ENCODE results near the gene MVB12B. TPM values are rescaled to one million over a fixed set of nuclear protein-coding genes. Genes with fewer than 3 reads are reported as not detected.

MVB12B gene
- total RNA-seq, 1 donor from 2014 or later, result 16.5 TPM

DNA sequence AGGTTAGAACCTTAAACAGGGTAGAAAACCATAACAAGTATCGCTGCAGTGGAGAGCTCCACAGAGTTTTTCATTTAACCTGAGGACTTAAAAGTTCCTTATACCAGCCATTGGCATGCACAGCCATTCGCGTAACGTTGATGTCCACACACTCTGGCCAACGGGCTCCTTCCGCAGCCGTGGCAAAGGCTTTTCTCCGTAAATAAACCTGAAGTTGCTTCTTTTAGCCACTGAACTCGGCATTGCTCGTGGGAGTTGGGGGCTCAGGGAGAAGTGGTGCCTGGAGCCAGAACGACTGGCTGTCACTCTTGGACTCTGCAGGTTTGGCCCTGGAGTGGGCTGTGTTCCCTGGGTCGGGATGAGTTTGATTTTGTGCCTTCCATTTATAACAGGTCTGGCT lies 161.2 kb downstream of the MVB12B start:
- no peaks in the 10 kb centered on the region for H3K36me3 ChIP-seq
- H3K9me3 ChIP-seq, result no peaks in the 10 kb centered on the region
- H3K4me3 ChIP-seq, result no peak overlapping the region
- no peaks in the 10 kb centered on the region for H3K4me1 ChIP-seq
- intact Hi-C loops (cut with DNase I), result loop anchor here (10.0 kb wide), 1 partner anchor 153 kb away; no protein-coding TSS in a partner anchor
- no peak for DNase-seq (ENCODE audit: extremely low spot score in 2 of 2)
- no peak overlapping the region for H3K27ac ChIP-seq
- TF ChIP-seq POLR2AphosphoS5 (IDR thresholded peaks at IDR 0.05; ENCODE audit: insufficient read depth in 1 of 2, low read depth in 1 of 2) (no peak), POLR2A (IDR thresholded peaks at IDR 0.05) (no peak)
- TF ChIP-seq, protein P1, sequence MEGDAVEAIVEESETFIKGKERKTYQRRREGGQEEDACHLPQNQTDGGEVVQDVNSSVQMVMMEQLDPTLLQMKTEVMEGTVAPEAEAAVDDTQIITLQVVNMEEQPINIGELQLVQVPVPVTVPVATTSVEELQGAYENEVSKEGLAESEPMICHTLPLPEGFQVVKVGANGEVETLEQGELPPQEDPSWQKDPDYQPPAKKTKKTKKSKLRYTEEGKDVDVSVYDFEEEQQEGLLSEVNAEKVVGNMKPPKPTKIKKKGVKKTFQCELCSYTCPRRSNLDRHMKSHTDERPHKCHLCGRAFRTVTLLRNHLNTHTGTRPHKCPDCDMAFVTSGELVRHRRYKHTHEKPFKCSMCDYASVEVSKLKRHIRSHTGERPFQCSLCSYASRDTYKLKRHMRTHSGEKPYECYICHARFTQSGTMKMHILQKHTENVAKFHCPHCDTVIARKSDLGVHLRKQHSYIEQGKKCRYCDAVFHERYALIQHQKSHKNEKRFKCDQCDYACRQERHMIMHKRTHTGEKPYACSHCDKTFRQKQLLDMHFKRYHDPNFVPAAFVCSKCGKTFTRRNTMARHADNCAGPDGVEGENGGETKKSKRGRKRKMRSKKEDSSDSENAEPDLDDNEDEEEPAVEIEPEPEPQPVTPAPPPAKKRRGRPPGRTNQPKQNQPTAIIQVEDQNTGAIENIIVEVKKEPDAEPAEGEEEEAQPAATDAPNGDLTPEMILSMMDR (IDR thresholded peaks at IDR 0.05), result no peak
- H3K27me3 ChIP-seq, result no peaks in the 10 kb centered on the region

DNA sequence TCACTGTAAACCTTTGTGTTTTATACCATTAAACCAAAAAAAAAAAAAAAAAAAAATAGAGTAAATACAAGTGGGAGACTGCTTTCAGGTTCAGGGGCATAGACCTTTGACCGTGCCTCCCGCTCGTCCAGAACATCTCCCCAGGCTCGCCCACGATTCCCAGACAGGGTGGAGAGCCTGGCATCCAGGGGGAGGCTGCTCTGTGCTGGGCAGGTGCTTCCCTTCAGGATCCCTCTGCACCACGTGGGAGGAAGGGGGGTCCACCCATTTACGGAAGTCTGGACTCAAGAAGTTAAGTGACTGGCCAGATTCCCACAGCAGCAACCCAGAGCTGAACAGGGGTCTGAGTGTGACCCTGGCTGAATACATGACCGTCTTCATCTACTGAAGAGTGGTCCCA lies 161.7 kb downstream of the MVB12B start:
- Histone ChIP-seq H3K9me3 (no peaks in the 10 kb centered on the region), H3K4me3 (no peak overlapping the region), H3K36me3 (no peaks in the 10 kb centered on the region), H3K4me1 (no peaks in the 10 kb centered on the region), H3K27ac (no peak overlapping the region), H3K27me3 (no peaks in the 10 kb centered on the region)
- TF ChIP-seq POLR2AphosphoS5 (IDR thresholded peaks at IDR 0.05; ENCODE audit: insufficient read depth in 1 of 2, low read depth in 1 of 2) (no peak), POLR2A (IDR thresholded peaks at IDR 0.05) (no peak)
- TF ChIP-seq, protein P1 (IDR thresholded peaks at IDR 0.05), result no peak
- intact Hi-C loops (cut with DNase I), result loop anchor here (10.0 kb wide), 1 partner anchor 154 kb away; no protein-coding TSS in a partner anchor
- no peak for DNase-seq (ENCODE audit: extremely low spot score in 2 of 2)

DNA sequence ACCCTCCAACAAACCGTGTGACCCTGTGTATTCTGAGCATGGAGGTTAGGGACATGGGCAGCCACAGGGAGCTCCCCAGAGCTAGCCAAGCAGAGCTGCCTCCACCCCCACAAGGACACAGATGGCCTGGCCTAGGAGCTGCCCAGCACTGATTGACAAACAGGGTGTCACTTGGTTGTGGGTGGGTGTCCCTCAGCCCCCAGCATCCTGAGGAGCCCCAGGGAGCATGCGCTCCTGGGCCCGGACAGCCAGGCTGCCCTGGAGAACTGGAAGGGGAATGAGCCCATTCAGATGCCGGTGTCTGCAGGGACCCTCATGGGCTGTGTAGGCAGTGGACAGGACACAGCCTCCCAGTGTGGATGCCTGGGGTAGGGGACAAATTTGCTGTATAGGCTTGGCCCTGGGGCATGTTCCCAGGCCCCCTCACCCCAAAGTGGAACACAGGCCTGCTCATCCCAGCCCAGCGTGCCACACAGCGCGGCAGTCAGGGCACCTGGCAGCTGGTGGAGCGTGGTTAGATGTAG lies 162.3 kb downstream of the MVB12B start:
- Histone ChIP-seq H3K4me3 (no peak overlapping the region), H3K27ac (no peak overlapping the region), H3K27me3 (no peaks in the 10 kb centered on the region), H3K4me1 (no peaks in the 10 kb centered on the region), H3K36me3 (no peaks in the 10 kb centered on the region), H3K9me3 (no peaks in the 10 kb centered on the region)
- DNase-seq (ENCODE audit: extremely low spot score in 2 of 2), result no peak
- no peak for TF ChIP-seq POLR2AphosphoS5 (IDR thresholded peaks at IDR 0.05; ENCODE audit: insufficient read depth in 1 of 2, low read depth in 1 of 2)
- TF ChIP-seq, protein P1 (IDR thresholded peaks at IDR 0.05), result no peak
- no peak for TF ChIP-seq POLR2A (IDR thresholded peaks at IDR 0.05)
- intact Hi-C loops (cut with DNase I), result loop anchor here (10.0 kb wide), 1 partner anchor 154 kb away; no protein-coding TSS in a partner anchor

DNA sequence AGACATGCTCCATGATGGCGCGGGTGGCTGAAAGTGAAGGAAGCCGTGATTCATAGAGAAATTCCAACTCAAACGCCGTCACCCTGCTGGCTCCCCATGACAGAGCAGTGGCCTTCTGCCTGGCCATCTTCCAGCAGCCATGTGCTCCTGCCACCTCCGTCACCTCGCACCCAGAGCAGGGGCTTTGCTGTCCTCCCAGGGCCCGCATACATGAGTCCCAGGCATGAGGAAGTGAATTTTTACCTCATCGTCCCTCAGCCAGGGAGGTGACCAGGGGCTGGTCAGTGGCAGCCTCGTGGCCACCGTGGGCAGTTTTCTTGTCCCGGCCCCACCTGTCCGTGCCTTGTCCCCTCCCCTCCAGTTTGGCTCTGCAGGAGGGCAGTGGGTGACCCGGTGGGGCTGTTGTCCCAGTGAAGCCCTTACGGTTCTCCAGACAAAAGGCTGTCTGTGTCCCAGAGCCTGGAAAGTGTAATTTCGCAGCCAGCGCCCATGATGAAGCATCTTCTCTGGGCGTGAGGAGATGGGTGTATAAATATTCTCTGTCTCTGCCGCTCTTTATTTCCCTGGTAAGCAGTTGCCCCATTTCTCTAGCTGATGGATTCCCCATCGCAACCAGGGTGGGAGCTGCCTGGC lies 163.1 kb downstream of the MVB12B start:
- Histone ChIP-seq H3K27me3 (no peaks in the 10 kb centered on the region), H3K27ac (no peak overlapping the region), H3K9me3 (no peaks in the 10 kb centered on the region), H3K36me3 (no peaks in the 10 kb centered on the region), H3K4me3 (no peak overlapping the region), H3K4me1 (no peaks in the 10 kb centered on the region)
- no peak for DNase-seq (ENCODE audit: extremely low spot score in 2 of 2)
- TF ChIP-seq POLR2AphosphoS5 (IDR thresholded peaks at IDR 0.05; ENCODE audit: insufficient read depth in 1 of 2, low read depth in 1 of 2) (no peak), POLR2A (IDR thresholded peaks at IDR 0.05) (no peak)
- intact Hi-C loops (cut with DNase I), result loop anchor here (10.0 kb wide), 1 partner anchor 155 kb away; no protein-coding TSS in a partner anchor

DNA sequence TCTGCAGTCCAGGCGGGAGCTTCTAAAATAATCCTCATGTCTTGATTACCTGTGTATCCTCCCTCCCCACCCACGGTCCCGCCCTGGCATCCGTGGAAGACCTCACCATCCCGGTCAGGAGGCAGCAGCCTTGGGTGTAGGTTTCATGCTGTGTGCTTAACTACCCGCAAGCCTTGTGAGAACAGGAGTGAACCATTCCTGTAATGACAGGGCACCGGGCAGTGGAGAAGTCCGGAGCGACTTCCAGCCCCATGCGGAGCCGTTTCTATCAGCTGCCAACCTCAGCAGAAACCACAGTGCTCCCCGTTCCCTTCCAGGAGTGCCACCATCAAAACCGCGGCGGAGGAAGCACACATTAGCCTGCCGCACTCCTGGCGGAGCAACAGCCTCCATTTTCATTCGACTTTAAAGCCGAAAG lies 163.6 kb downstream of the MVB12B start:
- intact Hi-C loops (cut with DNase I), result no loop called here
- H3K27ac ChIP-seq, result no peak overlapping the region
- H3K36me3 ChIP-seq, result no peaks in the 10 kb centered on the region
- no peaks in the 10 kb centered on the region for H3K9me3 ChIP-seq
- no peak for TF ChIP-seq POLR2AphosphoS5 (IDR thresholded peaks at IDR 0.05; ENCODE audit: insufficient read depth in 1 of 2, low read depth in 1 of 2)
- no peak for TF ChIP-seq POLR2A (IDR thresholded peaks at IDR 0.05)
- TF ChIP-seq, protein P1 (IDR thresholded peaks at IDR 0.05), result no peak
- DNase-seq (ENCODE audit: extremely low spot score in 2 of 2), result no peak
- no peaks in the 10 kb centered on the region for H3K27me3 ChIP-seq
- no peaks in the 10 kb centered on the region for H3K4me1 ChIP-seq
- H3K4me3 ChIP-seq, result no peak overlapping the region

All from vagina (tissue), 2 donors.